ENCODE measurements around the gene CLCN4. TPM values are rescaled to one million over a fixed set of nuclear protein-coding genes. Genes with fewer than 3 reads are reported as not detected.

Gene CLCN4
- total and polyA plus RNA-seq, 2 of the 8 experiments (the other 6 are each of a cell fraction or from before 2014, with no cell fraction given): 3.3 to 11.2 TPM

DNA sequence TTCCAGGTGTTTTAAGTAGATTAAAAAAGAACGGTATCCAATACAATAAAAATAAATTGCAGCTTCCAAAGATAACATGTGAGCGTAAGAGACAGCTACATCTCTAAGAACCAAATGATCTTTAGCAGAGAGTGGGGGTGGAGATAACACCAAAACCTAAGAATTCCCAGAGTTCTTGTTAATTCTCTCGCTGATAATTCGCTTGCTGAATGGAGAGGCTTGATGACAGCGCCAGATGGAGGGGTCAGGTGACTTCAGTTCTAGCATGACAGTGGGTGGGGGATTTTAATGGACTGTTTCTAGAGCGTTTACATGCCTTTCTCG is 2.3 kb downstream of the CLCN4 start:
- no peak overlapping the region for H3K23ac ChIP-seq (ENCODE audit: insufficient read length)
- H4K20me1 ChIP-seq (replicated peaks in 1 of 2; ENCODE audit: control insufficient read depth in 1 of 2, insufficient read depth in 2 of 2, low read length in 2 of 2): peaks cover 0 to 2% of the 10 kb centered on the region in 2 experiments
- no peak overlapping the region for H4K8ac ChIP-seq (ENCODE audit: extremely low read depth, insufficient read depth, low read length)
- H3K4me3 ChIP-seq (ENCODE audit: extremely low read depth in 1 of 4, insufficient read depth in 2 of 4, low read depth in 3 of 4, low read length in 4 of 4): peak overlapping the region in 1 of 4 experiments; percentile 55; a peak in 2 of 8 replicates
- H3K36me3 ChIP-seq (ENCODE audit: control insufficient read depth in 2 of 4, insufficient read depth in 4 of 4, low read length in 3 of 4): no peaks in the 10 kb centered on the region
- ChIA-PET POLR2A (ENCODE audit: partially characterized antibody) (no interaction called here), CTCF (ENCODE audit: partially characterized antibody) (no interaction called here)
- no peaks in the 10 kb centered on the region for H3K23me2 ChIP-seq (ENCODE audit: low read depth, low read length)
- peak overlapping the region in 1 of 2 experiments; percentile 31; a peak in 1 of 4 replicates for H3K4me2 ChIP-seq (ENCODE audit: insufficient read depth in 1 of 2, low read depth in 2 of 2, low read length in 2 of 2)
- H3K18ac ChIP-seq (ENCODE audit: extremely low read depth, low read length): no peak overlapping the region
- WGBS, 2 experiments (ENCODE audit: extremely low coverage in 1 of 2, insufficient coverage in 1 of 2, insufficient read length in 1 of 2, insufficient replicate concordance in 2 of 2, low coverage in 1 of 2, low lambda C conversion rate in 2 of 2, missing lambda C conversion rate in 1 of 2): 69% methylated on average over 7 of the region's 7 CpGs; no CpG with 5 or more reads in 1 of the 2 experiments
- H3K4me1 ChIP-seq (replicated peaks in 1 of 4; ENCODE audit: control insufficient read depth in 3 of 4, insufficient read depth in 4 of 4, low read length in 3 of 4): peaks cover 0 to 9% (median 5%) of the 10 kb centered on the region in 4 experiments; a peak in 5 of 7 replicates
- no peak overlapping the region for H4K5ac ChIP-seq (ENCODE audit: insufficient read length, low read depth, low read length)
- DNase-seq (ENCODE audit: low read depth in 1 of 2, low spot score in 2 of 2) (no peak), FAIRE-seq (peak; percentile 45)
- H2BK5ac ChIP-seq (ENCODE audit: low read depth, low read length): no peak overlapping the region
- H2BK12ac ChIP-seq (ENCODE audit: low read depth, low read length): no peak overlapping the region
- H3K27me3 ChIP-seq (replicated peaks in 1 of 4; ENCODE audit: control insufficient read depth in 3 of 4, extremely low read depth in 1 of 4, insufficient read depth in 3 of 4, low read length in 3 of 4): no peaks in the 10 kb centered on the region; a peak in 1 of 7 replicates
- H2BK120ac ChIP-seq (replicated peaks; ENCODE audit: low read depth, low read length): no peak overlapping the region
- H3K56ac ChIP-seq (replicated peaks; ENCODE audit: insufficient read length, low read depth, low read length): no peak overlapping the region
- H3K9ac ChIP-seq (replicated peaks in 1 of 4; ENCODE audit: extremely low read depth in 1 of 4, low read depth in 3 of 4, low read length in 3 of 4): no peak overlapping the region
- H3K14ac ChIP-seq (ENCODE audit: insufficient read length): no peak overlapping the region
- H2BK15ac ChIP-seq (ENCODE audit: low read length): no peak overlapping the region
- H3K9me3 ChIP-seq (ENCODE audit: insufficient read depth in 2 of 2, low read depth in 1 of 2, low read length in 1 of 2): no peaks in the 10 kb centered on the region
- H2AFZ ChIP-seq (ENCODE audit: low read length): no peak overlapping the region
- H3K27ac ChIP-seq (ENCODE audit: low read depth, low read length): no peak overlapping the region
- H3K4ac ChIP-seq (replicated peaks; ENCODE audit: insufficient read length, low read depth, low read length): no peak overlapping the region
- H2AK5ac ChIP-seq (ENCODE audit: low read depth, low read length): no peak overlapping the region
- H3K79me1 ChIP-seq (ENCODE audit: low read depth, low read length): no peaks in the 10 kb centered on the region; the same call in 1 of the 2 replicates
- no peaks in the 10 kb centered on the region for H3K79me2 ChIP-seq (ENCODE audit: control insufficient read depth in 1 of 2, insufficient read depth in 2 of 2, low read length in 2 of 2)
- no peak overlapping the region for H4K91ac ChIP-seq (replicated peaks; ENCODE audit: insufficient read length, low read length)
- H2BK20ac ChIP-seq (ENCODE audit: low read length): no peak overlapping the region
- TF ChIP-seq GABPA (IDR thresholded peaks at IDR 0.05; ENCODE audit: borderline replicate concordance, insufficient read depth, low read length) (no peak), ZNF274 (IDR thresholded peaks at IDR 0.05; ENCODE audit: borderline replicate concordance, extremely low read depth, low read length) (no peak), POLR2AphosphoS5 (IDR thresholded peaks at IDR 0.05; ENCODE audit: low read depth, low read length) (no peak)
